Activated CD4-positive, alpha-beta T cell treated with anti-CD3 and anti-CD28 coated beads, Interleukin-2, amount 10 ng/mL, durations not matched to agents 24 days and 14 days (primary cell): ENCODE results near the gene MCM5. TPM values are rescaled to one million over a fixed set of nuclear protein-coding genes. Genes with fewer than 3 reads are reported as not detected.
A peak's percentile ranks its signal among the peaks of the same experiment; 100 is the strongest.

Source experiments
- DNase-seq: peaks from one replicate; pipeline ENCODE4 v3.0.0; 2022
- H3K27ac Mint-ChIP-seq: one replicate; pipeline ENCODE4 v1.8.0; 2022; ENCODE audit warnings: mild to moderate bottlenecking, mixed read lengths
- H3K27me3 Mint-ChIP-seq: one replicate; pipeline ENCODE4 v1.8.0; 2022; ENCODE audit warnings: mixed read lengths
- H3K36me3 Mint-ChIP-seq: one replicate; pipeline ENCODE4 v1.8.0; 2022; ENCODE audit warnings: low read depth, mild to moderate bottlenecking, mixed read lengths
- H3K4me1 Mint-ChIP-seq: one replicate; pipeline ENCODE4 v1.8.0; 2021; ENCODE audit warnings: mixed read lengths
- H3K4me3 Mint-ChIP-seq: one replicate; pipeline ENCODE4 v1.8.0; 2022; ENCODE audit warnings: mild to moderate bottlenecking, moderate library complexity, mixed read lengths
- H3K9me3 Mint-ChIP-seq: one replicate; pipeline ENCODE4 v1.8.0; 2021; ENCODE audit warnings: mixed read lengths
- intact Hi-C: fragments of 100-400 bp; cut with micrococcal nuclease; formaldehyde crosslinking; loops from one replicate; pipeline ENCODE4 v1.15.1; 2023
- total RNA-seq: library from RNA; stranded (reverse); gene quantifications from 2 replicates; pipeline ENCODE4 v1.2.3, GENCODE V29; 2022

Gene MCM5
- total RNA-seq, 1 donor from 2014 or later: 343 TPM

DNA sequence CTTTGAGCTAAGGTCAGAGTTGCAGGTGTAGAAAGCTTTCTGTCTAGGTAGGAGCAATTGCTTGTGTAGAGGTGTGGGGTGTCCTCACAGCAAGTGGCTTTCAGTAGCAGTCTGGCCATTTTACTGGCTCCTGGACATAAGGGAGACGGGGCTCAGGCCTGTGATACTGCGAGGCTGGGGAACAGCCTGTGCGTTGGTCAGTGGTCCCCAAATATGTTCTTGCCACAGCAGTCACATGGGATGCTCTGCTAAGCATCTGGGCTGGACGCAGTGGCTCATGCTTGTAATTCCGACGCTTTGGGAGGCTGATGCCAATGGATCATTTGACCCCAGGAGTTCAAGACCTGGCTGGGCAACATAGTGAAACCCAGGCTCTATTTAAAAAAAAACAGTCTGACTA lies 1.9 kb downstream of the MCM5 start:
- no peak for DNase-seq
- H3K36me3 Mint-ChIP-seq: peaks cover 50% of the 10 kb centered on the region
- H3K27ac Mint-ChIP-seq: peak overlapping the region; percentile 76
- peaks cover 28% of the 10 kb centered on the region for H3K4me1 Mint-ChIP-seq
- intact Hi-C loops: loop anchor here (2.0 kb wide), 1 partner anchor 51 kb away; no protein-coding TSS in a partner anchor
- peak overlapping the region; percentile 100 for H3K4me3 Mint-ChIP-seq
- H3K27me3 Mint-ChIP-seq: no peaks in the 10 kb centered on the region
- H3K9me3 Mint-ChIP-seq: no peaks in the 10 kb centered on the region

DNA sequence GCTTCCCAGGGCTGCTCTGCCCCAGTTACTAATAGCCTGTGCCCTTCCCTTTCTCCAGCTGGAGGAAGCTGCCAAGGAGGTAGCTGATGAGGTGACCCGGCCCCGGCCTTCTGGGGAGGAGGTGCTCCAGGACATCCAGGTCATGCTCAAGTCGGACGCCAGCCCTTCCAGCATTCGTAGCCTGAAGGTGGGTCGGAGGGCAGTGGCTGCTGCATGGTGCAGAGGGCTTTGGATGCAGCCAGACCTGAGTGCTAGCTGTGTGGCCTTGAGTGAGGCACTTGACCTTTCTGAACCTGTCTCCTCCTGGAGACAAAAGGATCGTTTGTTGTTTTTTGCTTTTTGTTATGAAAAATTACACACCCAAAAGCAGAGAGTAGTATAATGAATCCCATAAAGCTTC lies 3.4 kb downstream of the MCM5 start:
- intact Hi-C loops: no loop called here
- Mint-ChIP-seq H3K36me3 (peaks cover 65% of the 10 kb centered on the region), H3K4me1 (peaks cover 38% of the 10 kb centered on the region), H3K9me3 (no peaks in the 10 kb centered on the region), H3K27ac (no peak overlapping the region), H3K4me3 (no peak overlapping the region), H3K27me3 (no peaks in the 10 kb centered on the region)
- no peak for DNase-seq

DNA sequence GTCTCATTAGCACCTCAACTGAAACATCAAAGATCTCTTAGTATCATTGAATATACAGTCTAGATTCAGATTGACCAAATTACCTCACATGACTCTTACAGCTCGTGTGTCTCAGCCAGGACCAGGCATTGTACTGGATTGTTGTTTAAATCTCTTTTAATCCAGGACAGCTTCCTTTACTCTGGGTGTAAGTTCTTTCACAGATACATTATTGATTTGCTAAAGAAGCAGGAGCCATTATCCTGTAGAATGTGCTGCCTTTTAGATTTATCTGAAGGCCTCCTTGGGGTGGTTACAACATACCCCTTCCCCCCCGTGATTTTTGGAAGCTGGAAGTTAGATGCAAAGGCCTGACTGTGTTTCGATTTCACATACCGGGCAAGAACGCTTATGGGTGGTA lies 4.2 kb downstream of the MCM5 start:
- H3K36me3 Mint-ChIP-seq: peaks cover 71% of the 10 kb centered on the region
- H3K9me3 Mint-ChIP-seq: no peaks in the 10 kb centered on the region
- no peaks in the 10 kb centered on the region for H3K27me3 Mint-ChIP-seq
- H3K4me3 Mint-ChIP-seq: no peak overlapping the region
- intact Hi-C loops: no loop called here
- no peak overlapping the region for H3K27ac Mint-ChIP-seq
- H3K4me1 Mint-ChIP-seq: peaks cover 39% of the 10 kb centered on the region
- DNase-seq: no peak

- H3K4me3 Mint-ChIP-seq: no peak overlapping the region
- no peaks in the 10 kb centered on the region for H3K27me3 Mint-ChIP-seq
- intact Hi-C loops: no loop called here
- peaks cover 35% of the 10 kb centered on the region for H3K4me1 Mint-ChIP-seq
- no peak overlapping the region for H3K27ac Mint-ChIP-seq
- H3K36me3 Mint-ChIP-seq: peaks cover 71% of the 10 kb centered on the region
- no peak for DNase-seq
- H3K9me3 Mint-ChIP-seq: no peaks in the 10 kb centered on the region
Observed at GRCh38 chr22:35406443-35406842, 6.5 kb downstream of the MCM5 start.

- Mint-ChIP-seq H3K4me3 (no peak overlapping the region), H3K4me1 (peaks cover 34% of the 10 kb centered on the region), H3K27me3 (no peaks in the 10 kb centered on the region), H3K9me3 (no peaks in the 10 kb centered on the region), H3K36me3 (peaks cover 73% of the 10 kb centered on the region), H3K27ac (no peak overlapping the region)
- DNase-seq: no peak
- intact Hi-C loops: no loop called here
Observed at GRCh38 chr22:35407362-35407761, 7.4 kb downstream of the MCM5 start.

- no peak for DNase-seq
- H3K27ac Mint-ChIP-seq: peak overlapping the region; percentile 78
- H3K36me3 Mint-ChIP-seq: peaks cover 70% of the 10 kb centered on the region
- H3K27me3 Mint-ChIP-seq: no peaks in the 10 kb centered on the region
- intact Hi-C loops: no loop called here
- H3K4me1 Mint-ChIP-seq: peaks cover 27% of the 10 kb centered on the region
- H3K4me3 Mint-ChIP-seq: no peak overlapping the region
- no peaks in the 10 kb centered on the region for H3K9me3 Mint-ChIP-seq
Observed at GRCh38 chr22:35409783-35410662, 10.1 kb downstream of the MCM5 start.

DNA sequence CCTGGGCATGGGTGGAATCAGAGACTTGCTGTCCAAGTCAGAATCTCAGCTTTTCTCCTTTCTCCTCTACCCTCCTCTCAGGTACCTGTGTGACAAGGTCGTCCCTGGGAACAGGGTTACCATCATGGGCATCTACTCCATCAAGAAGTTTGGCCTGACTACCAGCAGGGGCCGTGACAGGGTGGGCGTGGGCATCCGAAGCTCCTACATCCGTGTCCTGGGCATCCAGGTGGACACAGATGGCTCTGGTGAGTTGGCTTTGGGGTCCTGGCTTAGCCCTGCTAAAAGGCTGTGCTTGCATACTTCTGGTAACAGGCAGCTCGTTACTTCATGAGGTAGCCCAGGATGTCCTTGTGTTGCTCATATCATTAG lies 10.7 kb downstream of the MCM5 start:
- no peaks in the 10 kb centered on the region for H3K27me3 Mint-ChIP-seq
- DNase-seq: no peak
- H3K4me1 Mint-ChIP-seq: peaks cover 27% of the 10 kb centered on the region
- intact Hi-C loops: no loop called here
- H3K36me3 Mint-ChIP-seq: peaks cover 75% of the 10 kb centered on the region
- no peak overlapping the region for H3K27ac Mint-ChIP-seq
- H3K4me3 Mint-ChIP-seq: no peak overlapping the region
- no peaks in the 10 kb centered on the region for H3K9me3 Mint-ChIP-seq

DNA sequence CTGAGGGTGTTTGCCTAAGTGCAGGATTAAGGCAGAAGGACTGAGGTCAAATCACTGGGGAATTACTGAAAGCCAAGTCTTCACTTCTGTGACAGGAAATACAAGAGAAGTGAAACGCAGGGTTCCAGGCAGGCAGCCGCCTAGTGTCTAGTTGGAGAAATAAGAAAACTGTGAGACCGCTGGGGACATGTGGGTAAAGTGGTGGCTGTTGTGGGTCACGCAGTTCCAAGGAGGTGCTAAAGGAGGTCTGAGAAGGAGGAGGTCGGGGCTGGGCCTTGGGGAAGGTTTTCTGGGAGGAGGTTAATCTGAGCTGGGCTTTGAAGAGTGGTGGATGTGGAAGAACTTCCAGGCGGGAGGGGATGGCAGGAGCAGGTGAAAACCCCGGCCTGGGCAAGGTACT lies 11.2 kb downstream of the MCM5 start:
- no peaks in the 10 kb centered on the region for H3K27me3 Mint-ChIP-seq
- H3K4me1 Mint-ChIP-seq: peaks cover 27% of the 10 kb centered on the region
- intact Hi-C loops: no loop called here
- H3K36me3 Mint-ChIP-seq: peaks cover 77% of the 10 kb centered on the region
- H3K27ac Mint-ChIP-seq: peak overlapping the region; percentile 48
- H3K4me3 Mint-ChIP-seq: no peak overlapping the region
- H3K9me3 Mint-ChIP-seq: no peaks in the 10 kb centered on the region
- DNase-seq: no peak

GRCh38 chr22:35413624-35414023 lies 13.7 kb downstream of the MCM5 start:
- H3K27me3 Mint-ChIP-seq: no peaks in the 10 kb centered on the region
- intact Hi-C loops: no loop called here
- peaks cover 71% of the 10 kb centered on the region for H3K36me3 Mint-ChIP-seq
- H3K4me3 Mint-ChIP-seq: no peak overlapping the region
- peaks cover 12% of the 10 kb centered on the region for H3K4me1 Mint-ChIP-seq
- H3K9me3 Mint-ChIP-seq: no peaks in the 10 kb centered on the region
- H3K27ac Mint-ChIP-seq: no peak overlapping the region
- no peak for DNase-seq

DNA sequence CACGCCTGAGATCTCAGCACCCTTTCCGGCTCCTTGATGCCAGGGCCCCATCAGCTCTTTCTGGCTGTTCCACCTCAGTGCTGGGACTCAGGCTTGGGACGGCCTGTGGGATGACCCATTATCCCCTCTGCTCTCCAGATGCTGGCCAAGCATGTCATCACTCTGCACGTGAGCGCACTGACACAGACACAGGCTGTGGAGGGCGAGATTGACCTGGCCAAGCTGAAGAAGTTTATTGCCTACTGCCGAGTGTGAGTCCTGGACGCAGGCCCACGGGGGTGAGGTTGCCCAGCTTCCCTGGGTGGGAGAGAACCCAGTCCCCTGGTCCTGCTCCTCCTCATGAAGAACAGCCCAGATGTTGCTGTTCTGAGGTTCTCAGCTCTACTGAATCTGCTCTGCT lies 17.7 kb downstream of the MCM5 start:
- no peak for DNase-seq
- Mint-ChIP-seq H3K27ac (peak overlapping the region; percentile 5), H3K36me3 (peaks cover 66% of the 10 kb centered on the region), H3K4me1 (no peaks in the 10 kb centered on the region), H3K4me3 (no peak overlapping the region), H3K27me3 (no peaks in the 10 kb centered on the region), H3K9me3 (no peaks in the 10 kb centered on the region)
- intact Hi-C loops: no loop called here

DNA sequence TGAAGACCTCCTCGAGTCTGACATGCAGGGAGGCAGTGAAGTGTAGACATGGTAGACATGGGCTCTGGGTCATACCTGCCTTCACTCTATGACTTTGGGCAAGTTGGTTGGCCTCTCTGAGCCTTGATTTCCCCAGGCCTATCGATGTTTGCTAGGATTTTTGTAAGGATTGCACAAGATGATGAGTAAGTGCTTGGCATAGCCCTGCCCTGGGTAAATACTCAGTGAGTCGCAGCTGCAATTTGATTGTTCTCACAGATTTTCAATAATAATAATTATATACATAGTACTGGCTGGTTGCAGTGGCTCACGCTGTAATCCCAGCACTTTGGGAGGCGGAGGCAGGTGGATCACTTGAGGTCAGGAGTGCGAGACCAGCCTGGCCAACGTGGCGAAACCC lies 18.1 kb downstream of the MCM5 start:
- Mint-ChIP-seq H3K36me3 (peaks cover 67% of the 10 kb centered on the region), H3K4me1 (no peaks in the 10 kb centered on the region), H3K27ac (no peak overlapping the region), H3K27me3 (no peaks in the 10 kb centered on the region), H3K4me3 (no peak overlapping the region), H3K9me3 (no peaks in the 10 kb centered on the region)
- DNase-seq: no peak
- intact Hi-C loops: no loop called here

DNA sequence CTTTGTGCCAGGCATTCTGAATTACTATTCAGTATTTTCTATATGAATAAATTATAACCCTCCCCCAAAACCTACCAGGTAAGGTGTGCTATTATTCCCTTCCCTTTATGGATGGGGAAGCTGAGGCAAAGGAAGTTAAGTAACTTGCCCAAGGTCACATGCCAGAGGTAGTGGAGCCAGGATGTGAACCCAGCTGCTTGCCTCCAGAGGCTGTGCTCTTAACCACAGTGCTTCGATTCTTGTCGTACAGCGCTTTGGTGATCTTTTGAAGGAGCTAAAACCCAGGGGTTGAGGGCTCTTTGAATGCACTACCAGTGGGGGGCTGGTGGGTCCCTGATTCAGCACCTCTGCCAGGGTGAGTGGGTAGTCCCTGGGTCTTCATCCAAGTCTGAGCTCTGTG lies 18.8 kb downstream of the MCM5 start:
- intact Hi-C loops: no loop called here
- Mint-ChIP-seq H3K4me3 (no peak overlapping the region), H3K27ac (no peak overlapping the region), H3K9me3 (no peaks in the 10 kb centered on the region), H3K4me1 (no peaks in the 10 kb centered on the region), H3K27me3 (no peaks in the 10 kb centered on the region), H3K36me3 (peaks cover 65% of the 10 kb centered on the region)
- no peak for DNase-seq

GRCh38 chr22:35419756-35420155 lies 19.8 kb downstream of the MCM5 start:
- H3K4me1 Mint-ChIP-seq: no peaks in the 10 kb centered on the region
- H3K4me3 Mint-ChIP-seq: no peak overlapping the region
- no peaks in the 10 kb centered on the region for H3K9me3 Mint-ChIP-seq
- no peak overlapping the region for H3K27ac Mint-ChIP-seq
- intact Hi-C loops: no loop called here
- peaks cover 69% of the 10 kb centered on the region for H3K36me3 Mint-ChIP-seq
- DNase-seq: no peak
- no peaks in the 10 kb centered on the region for H3K27me3 Mint-ChIP-seq

DNA sequence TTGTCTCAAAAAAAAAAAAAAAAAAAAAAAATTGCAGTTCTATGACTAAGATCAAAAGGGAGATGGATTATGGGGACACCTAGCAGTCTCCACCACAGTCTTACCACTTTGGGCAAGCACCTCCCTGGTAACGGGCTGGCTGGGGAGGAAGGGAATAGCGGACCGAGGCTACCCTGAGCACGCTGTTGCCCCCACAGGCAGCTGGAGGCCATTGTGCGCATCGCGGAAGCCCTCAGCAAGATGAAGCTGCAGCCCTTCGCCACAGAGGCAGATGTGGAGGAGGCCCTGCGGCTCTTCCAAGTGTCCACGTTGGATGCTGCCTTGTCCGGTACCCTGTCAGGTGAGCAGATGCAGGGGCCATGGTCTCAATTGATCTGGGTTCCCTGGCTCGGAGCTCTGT lies 21.2 kb downstream of the MCM5 start:
- no peak overlapping the region for H3K27ac Mint-ChIP-seq
- peaks cover 66% of the 10 kb centered on the region for H3K36me3 Mint-ChIP-seq
- H3K4me3 Mint-ChIP-seq: no peak overlapping the region
- H3K9me3 Mint-ChIP-seq: no peaks in the 10 kb centered on the region
- no peaks in the 10 kb centered on the region for H3K27me3 Mint-ChIP-seq
- H3K4me1 Mint-ChIP-seq: peaks cover 2% of the 10 kb centered on the region
- intact Hi-C loops: no loop called here
- no peak for DNase-seq

DNA sequence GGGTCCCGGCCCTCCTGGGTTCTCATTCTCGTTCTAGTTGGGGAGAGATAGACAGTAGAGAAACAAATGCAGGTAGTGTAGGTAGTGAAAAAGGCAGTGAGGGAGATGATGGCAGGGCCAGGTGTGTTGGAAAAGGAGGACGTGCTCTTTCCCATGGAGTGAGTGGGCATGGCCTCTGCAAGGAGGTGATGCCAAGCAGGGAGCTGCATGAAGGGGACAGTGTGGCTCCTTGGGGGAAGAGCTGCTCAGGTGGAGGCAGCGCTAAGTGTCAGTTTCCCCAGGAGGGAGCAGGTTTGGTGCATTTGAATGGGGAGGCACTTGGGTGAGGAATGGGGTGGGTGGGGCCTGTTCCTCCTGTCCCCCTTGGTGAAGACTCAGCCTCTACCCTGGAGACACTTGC lies 22.2 kb downstream of the MCM5 start:
- intact Hi-C loops: no loop called here
- Mint-ChIP-seq H3K4me3 (no peak overlapping the region), H3K27me3 (no peaks in the 10 kb centered on the region), H3K36me3 (peaks cover 62% of the 10 kb centered on the region), H3K27ac (no peak overlapping the region), H3K9me3 (no peaks in the 10 kb centered on the region), H3K4me1 (peaks cover 2% of the 10 kb centered on the region)
- DNase-seq: no peak
